HG03103 (cell line): ENCODE measurements around the gene TRIM39.
"Not testable (repeated sequence)": the region's sequence is repeated elsewhere in the genome, so short reads cannot be mapped to it uniquely, and the experiment has no call there.

Experiments
- ATAC-seq: cut with Tn5 transposase; IDR thresholded peaks from one replicate; pipeline ENCODE4 v1.9.1; 2021; ENCODE audit warnings: low read depth; ENCODE audit not compliant: unreplicated experiment

The TRIM39 gene

DNA sequence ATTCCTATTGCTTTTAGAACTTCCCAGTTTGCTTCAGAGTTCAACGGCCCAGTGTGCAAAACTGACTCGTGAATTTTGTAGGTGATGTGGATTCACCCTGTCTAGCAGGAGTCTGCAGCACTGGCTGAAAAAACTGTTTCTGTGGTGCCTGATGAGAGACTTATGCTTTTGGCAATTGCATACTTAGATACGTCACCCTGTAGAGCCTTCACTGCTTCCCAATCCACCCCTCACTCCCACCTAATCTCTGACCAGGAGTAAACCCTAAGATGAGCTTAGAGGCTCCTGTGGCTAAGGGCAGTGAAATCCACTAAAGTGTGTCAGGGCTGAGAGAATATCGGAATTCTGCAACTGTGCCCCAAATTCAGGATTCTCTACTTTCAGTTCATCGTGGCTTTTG is 32.5 kb downstream of the TRIM39 start:
- ATAC-seq: no peak

DNA sequence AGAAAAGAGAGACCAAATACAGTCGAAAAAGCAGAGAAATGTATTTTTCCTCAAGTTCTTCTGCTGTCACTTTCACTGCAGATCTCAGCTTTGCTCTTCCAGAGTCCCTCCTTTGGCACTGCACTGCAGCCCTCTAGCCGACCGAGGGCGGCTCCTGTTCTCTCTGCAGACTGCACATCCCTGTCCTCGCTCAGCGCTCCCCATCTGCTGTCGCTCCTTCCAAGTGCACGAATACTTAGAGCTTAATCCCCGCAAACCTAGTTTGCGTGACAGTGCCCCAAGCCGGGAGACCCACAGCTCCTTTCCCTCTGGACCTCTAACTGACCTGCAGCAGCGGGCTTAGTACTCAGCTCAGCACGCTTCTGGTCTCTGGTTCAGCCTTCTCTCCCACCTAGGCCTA is 33.4 kb downstream of the TRIM39 start:
- ATAC-seq: no peak

DNA sequence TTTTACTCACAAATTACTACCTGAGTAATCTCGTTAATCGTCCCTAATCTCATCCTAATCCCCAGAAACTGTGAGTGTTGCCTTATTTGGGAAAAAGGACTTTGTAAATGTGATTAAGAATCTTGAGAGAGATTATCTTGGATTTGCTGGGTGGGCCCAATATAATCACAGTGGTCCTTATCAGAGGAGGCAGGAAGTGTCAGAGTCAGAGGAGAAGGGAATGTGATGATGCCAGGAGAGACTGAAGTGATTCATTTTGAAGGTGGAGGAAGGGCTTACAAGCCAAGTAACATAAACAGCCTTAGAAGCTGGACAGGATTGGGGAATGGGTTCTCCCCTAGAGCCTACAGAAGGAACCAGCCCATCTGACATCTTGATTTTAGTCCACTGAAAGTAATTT is 34.9 kb downstream of the TRIM39 start:
- ATAC-seq: no peak

DNA sequence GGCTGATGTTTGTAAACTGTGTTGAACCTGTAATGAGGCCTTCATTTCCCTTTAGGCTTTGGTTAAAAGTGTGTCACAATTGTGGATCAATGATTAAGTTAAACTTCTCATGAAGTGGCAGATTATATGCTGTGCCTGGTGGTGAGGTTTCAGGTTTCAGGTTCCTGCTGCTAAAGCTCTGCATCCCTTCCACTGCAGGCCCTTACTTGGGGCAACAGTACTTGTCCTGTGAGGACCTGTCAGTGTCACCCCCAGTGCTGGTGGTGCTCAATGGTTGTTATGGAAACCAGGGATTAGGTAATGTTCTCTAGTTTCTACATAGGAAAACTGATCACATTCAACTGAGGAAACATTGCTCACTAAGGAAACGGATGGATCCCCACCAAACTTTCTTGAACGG is 36.7 kb downstream of the TRIM39 start:
- no peak for ATAC-seq

DNA sequence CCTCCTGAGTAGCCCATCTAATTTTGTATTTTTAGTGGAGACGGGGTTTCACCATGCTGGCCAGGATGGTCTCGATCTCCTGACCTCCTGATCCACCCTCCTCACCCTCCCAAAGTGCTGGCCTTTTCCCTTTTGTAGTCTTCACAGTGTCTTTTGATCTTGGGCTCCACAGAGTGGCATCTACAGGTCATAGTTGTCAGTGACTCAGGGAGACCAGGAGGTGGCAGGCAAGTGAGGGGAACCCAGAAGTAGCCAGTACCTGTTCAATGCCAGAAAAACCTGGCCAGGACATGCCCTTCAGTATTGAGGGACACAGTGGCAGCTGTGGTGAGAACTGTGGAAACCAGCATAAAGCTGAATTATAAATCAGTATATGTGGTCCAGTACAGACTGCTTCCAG is 37.9 kb downstream of the TRIM39 start:
- no peak for ATAC-seq

DNA sequence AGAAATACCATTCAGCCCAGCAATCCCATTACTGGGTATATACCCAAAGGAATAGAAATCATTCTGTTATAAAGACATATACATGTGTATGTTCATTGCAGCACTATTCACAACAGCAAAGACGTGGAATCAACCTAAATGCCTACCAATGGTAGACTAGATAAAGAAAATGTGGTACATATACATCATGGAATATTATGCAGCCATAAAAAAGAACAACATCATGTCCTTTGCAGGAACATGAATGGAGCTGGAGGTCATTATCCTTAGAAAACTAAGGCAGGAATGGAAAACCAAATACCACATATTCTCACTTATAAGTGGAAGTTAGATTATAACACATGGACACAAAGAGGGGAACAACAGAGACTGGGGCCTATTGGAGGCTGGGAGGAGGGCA is 42.6 kb downstream of the TRIM39 start:
- not testable (repeated sequence) for ATAC-seq

DNA sequence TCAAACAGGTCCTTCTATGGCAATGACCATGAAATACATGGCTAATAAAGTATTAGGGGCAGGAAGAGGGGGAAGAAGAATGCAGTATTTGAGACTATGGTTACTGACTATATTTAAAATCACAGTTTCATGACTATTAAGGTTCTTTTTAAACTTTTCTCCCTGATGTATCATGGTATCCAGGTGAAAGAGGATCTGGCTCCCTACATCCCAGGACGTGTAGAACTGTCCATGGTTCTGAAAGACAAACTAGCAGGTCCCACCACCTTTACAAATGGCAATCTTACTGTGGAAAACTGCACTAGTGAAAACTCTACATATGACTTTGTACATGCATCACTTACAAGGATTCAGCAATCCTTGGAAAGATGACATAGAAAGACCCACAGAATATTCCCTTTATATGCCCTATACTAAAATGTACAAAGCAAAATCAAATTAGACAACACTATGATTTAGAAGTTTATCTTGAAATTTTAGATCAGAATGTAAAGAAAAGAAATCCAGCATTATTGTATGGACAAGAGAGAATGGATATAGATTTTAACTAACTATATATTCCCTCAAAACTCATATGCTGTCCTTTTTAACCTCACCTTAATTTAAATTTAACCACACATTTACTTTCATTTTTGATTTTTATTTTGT is 51.7 kb downstream of the TRIM39 start:
- ATAC-seq: no peak

DNA sequence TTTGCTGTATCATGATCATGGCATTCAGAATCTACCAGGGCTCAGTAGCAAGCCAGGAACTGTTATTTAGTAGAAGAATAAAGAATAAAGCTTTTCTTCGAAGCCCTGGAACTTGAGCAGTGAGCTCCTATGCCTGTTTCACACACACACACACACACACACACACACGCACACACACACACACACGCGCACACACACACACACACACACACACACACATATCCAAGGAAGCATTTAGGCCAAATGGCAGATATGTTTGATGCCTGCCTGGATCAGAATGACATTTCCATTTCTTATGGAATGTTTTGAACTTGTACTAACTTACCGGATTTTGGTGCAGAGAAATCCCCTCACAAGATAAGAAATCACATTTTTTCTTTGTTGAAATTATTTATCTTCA is 53.7 kb downstream of the TRIM39 start:
- no peak for ATAC-seq

DNA sequence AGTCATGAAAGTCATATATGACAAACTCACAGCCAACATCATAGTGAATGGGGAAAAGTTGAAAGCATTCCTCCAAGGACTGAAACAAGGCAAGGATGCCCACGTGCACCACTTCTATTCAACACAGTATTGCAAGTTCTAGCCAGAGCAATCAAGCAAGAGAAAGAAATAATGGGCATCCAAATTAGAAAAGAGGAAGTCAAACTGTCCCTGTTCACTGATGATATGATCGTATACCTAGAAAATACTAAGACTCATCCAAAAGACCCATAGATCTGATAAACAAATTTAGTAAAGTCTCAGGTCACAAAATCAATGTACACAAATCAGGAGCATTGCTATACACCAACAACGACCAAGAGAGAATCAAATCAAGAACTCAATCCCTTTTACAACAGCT is 59.4 kb downstream of the TRIM39 start:
- ATAC-seq: no peak

DNA sequence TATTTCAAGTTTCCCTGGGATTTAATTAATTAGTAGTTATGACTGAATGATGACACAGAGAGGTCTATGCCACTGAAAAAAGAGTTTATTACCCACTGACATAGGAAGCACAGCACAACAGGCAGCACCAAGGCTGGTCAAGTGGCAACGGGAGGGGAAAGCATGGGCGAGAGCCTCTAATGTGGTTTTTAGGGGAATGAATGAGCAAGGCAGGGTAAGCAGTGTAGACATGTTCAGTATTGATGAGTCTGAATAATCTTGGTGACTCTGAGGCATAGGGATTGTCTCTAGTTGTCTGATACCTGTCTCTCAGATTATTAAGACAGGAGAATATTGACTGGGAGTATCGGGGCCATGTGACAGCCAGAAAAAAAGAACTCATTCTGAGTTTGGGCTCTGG is 64.5 kb downstream of the TRIM39 start:
- ATAC-seq: no peak
